ENCODE measurements around the gene RBM4B.
A peak's percentile ranks its signal among the peaks of the same experiment; 100 is the strongest.

Gene RBM4B

DNA sequence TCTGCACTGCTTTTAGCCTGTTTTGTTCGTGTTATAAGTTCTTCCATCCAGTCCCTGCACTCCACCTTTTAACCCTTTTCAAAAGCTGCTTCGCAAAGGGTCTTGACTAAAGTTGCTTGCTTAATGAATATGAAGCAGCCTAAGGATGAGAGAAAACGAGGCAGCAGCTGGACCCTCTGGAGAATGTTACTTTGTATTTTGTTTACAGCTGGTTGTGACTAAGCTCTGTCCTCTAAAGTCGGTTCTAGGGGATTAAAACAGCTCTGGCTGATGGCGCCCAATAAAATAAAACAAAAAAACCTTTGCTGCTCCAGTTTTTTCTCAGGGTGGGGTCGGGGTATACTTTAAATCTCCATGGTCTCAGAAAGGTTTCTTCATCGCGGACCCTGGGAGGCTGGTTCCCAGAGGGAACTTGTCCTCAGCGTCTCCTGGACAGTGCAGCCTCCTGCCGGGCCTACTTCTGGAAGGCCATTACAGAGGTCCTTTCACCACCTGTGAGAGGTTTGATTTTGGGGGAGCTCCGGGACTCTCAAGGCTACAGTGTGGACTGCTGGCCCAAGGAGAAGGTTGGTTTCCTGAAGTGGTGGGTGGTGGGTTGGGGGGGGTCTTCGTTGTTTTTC is 40.0 kb downstream of the RBM4B start:
- H3K4me2 ChIP-seq (ENCODE audit: low read length): peak overlapping the region; percentile 81
- peaks cover 16 to 23% of the 10 kb centered on the region in 2 experiments for H3K4me1 ChIP-seq (ENCODE audit: control insufficient read depth in 1 of 2, insufficient read depth in 2 of 2, low read length in 2 of 2)
- no peak overlapping the region for H3K23ac ChIP-seq (ENCODE audit: low read length)
- no peaks in the 10 kb centered on the region for H3K27me3 ChIP-seq (ENCODE audit: insufficient read depth, low read length)
- no peak overlapping the region for H3K9ac ChIP-seq (ENCODE audit: low read length)
- H3K79me2 ChIP-seq (ENCODE audit: control insufficient read depth, insufficient read depth, low read length, poor library complexity): peaks cover 23% of the 10 kb centered on the region
- peak overlapping the region; percentile 87 for H2AFZ ChIP-seq (ENCODE audit: insufficient read depth, low read length, poor library complexity)
- no peak for DNase-seq
- peak overlapping the region; percentile 73 for H3K27ac ChIP-seq (ENCODE audit: low read depth, low read length)
- H3K79me1 ChIP-seq (ENCODE audit: low read length): peaks cover 9% of the 10 kb centered on the region
- H2BK5ac ChIP-seq (ENCODE audit: low read depth, low read length, poor library complexity): no peak overlapping the region
- peak overlapping the region; percentile 64 for H3K4me3 ChIP-seq (ENCODE audit: low read depth, low read length)
- no peak overlapping the region for H2BK12ac ChIP-seq (ENCODE audit: low read length)
- peaks cover 13 to 21% of the 10 kb centered on the region in 2 experiments for H3K36me3 ChIP-seq (ENCODE audit: control insufficient read depth in 1 of 2, insufficient read depth in 2 of 2, low read length in 2 of 2)
- H2BK120ac ChIP-seq (ENCODE audit: insufficient read depth, low read length, poor library complexity): no peak overlapping the region
- peak overlapping the region; percentile 85 for H3K4ac ChIP-seq (ENCODE audit: low read depth, low read length)
- peak overlapping the region; percentile 81 for H2AK5ac ChIP-seq (ENCODE audit: low read length)
- H4K91ac ChIP-seq (ENCODE audit: low read depth, low read length): peak overlapping the region; percentile 70
- peak overlapping the region; percentile 95 for H4K8ac ChIP-seq (ENCODE audit: low read depth, low read length)
- no peaks in the 10 kb centered on the region for H3K9me3 ChIP-seq (ENCODE audit: insufficient read depth, low read depth, low read length)
- no CpG with 5 or more reads among the region's 12 CpGs for WGBS (ENCODE audit: extremely low coverage, insufficient coverage, insufficient read length)
- peak overlapping the region; percentile 85 for H4K12ac ChIP-seq (ENCODE audit: low read depth, low read length)
- H3K14ac ChIP-seq (ENCODE audit: low read length): peak overlapping the region; percentile 92
- peak overlapping the region; percentile 91 for H3K18ac ChIP-seq (ENCODE audit: low read length)

DNA sequence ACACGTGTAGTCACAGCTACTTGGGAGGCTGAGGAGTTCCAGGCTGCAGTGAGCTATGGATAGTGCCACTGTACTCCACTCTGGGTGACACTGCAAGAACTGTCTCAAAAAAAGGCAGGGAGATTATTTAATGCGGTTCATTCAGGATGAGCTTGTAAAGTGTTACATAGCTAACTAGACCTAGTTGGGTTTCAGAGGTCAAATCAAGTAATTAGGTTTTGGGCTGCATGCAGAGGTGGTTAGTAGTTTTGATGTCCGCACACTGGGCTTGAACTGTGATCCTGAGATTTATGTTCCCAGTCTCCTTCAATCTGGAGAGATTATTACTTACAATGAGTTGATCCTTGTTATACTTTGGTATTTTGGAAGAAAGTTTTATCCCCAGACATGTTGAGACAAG is 41.3 kb downstream of the RBM4B start:
- H3K79me2 ChIP-seq (ENCODE audit: control insufficient read depth, insufficient read depth, low read length, poor library complexity): peaks cover 22% of the 10 kb centered on the region
- H3K27me3 ChIP-seq (ENCODE audit: insufficient read depth, low read length): no peaks in the 10 kb centered on the region
- no peak for DNase-seq
- H3K36me3 ChIP-seq (ENCODE audit: control insufficient read depth in 1 of 2, insufficient read depth in 2 of 2, low read length in 2 of 2): peaks cover 14 to 20% of the 10 kb centered on the region in 2 experiments
- no peak overlapping the region for H4K8ac ChIP-seq (ENCODE audit: low read depth, low read length)
- no peaks in the 10 kb centered on the region for H3K9me3 ChIP-seq (ENCODE audit: insufficient read depth, low read depth, low read length)
- H3K27ac ChIP-seq (ENCODE audit: low read depth, low read length): no peak overlapping the region
- H3K9ac ChIP-seq (ENCODE audit: low read length): no peak overlapping the region
- no peak overlapping the region for H2BK120ac ChIP-seq (ENCODE audit: insufficient read depth, low read length, poor library complexity)
- peaks cover 16 to 22% of the 10 kb centered on the region in 2 experiments for H3K4me1 ChIP-seq (ENCODE audit: control insufficient read depth in 1 of 2, insufficient read depth in 2 of 2, low read length in 2 of 2)
- H2BK5ac ChIP-seq (ENCODE audit: low read depth, low read length, poor library complexity): no peak overlapping the region
- H3K4me2 ChIP-seq (ENCODE audit: low read length): no peak overlapping the region
- H3K79me1 ChIP-seq (ENCODE audit: low read length): peaks cover 9% of the 10 kb centered on the region
- H3K23ac ChIP-seq (ENCODE audit: low read length): no peak overlapping the region
- no peak overlapping the region for H4K91ac ChIP-seq (ENCODE audit: low read depth, low read length)
- no peak overlapping the region for H3K18ac ChIP-seq (ENCODE audit: low read length)
- H3K14ac ChIP-seq (ENCODE audit: low read length): no peak overlapping the region
- no peak overlapping the region for H3K4me3 ChIP-seq (ENCODE audit: low read depth, low read length)
- no peak overlapping the region for H3K4ac ChIP-seq (ENCODE audit: low read depth, low read length)
- no peak overlapping the region for H2AFZ ChIP-seq (ENCODE audit: insufficient read depth, low read length, poor library complexity)
- no peak overlapping the region for H2BK12ac ChIP-seq (ENCODE audit: low read length)
- H4K12ac ChIP-seq (ENCODE audit: low read depth, low read length): no peak overlapping the region
- no peak overlapping the region for H2AK5ac ChIP-seq (ENCODE audit: low read length)
- WGBS (ENCODE audit: extremely low coverage, insufficient coverage, insufficient read length): no CpG with 5 or more reads among the region's 3 CpGs

DNA sequence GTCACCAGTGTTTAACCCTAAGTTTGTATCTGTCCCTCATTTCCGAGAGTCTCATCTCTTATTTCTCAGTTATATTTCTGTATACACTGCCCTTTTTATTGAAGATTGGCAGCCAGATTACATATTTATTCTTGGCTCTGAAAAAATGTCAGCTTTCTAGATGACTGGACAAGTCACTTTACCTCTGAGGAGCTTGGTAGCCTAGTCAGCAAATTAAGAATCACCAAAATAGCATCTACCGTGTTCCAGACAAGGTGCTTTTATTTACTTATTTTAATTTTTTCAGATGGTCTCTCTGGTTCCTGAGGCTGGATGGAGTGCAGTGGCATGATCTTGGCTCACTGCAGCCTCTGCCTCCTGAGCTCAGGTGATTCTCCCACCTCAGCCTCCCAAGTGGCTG is 44.7 kb downstream of the RBM4B start:
- Histone ChIP-seq H2AFZ (ENCODE audit: insufficient read depth, low read length, poor library complexity) (no peak overlapping the region), H3K18ac (ENCODE audit: low read length) (no peak overlapping the region), H2BK120ac (ENCODE audit: insufficient read depth, low read length, poor library complexity) (no peak overlapping the region), H3K4ac (ENCODE audit: low read depth, low read length) (no peak overlapping the region), H2AK5ac (ENCODE audit: low read length) (no peak overlapping the region), H4K8ac (ENCODE audit: low read depth, low read length) (no peak overlapping the region), H4K91ac (ENCODE audit: low read depth, low read length) (no peak overlapping the region), H3K27me3 (ENCODE audit: insufficient read depth, low read length) (no peaks in the 10 kb centered on the region), H3K4me2 (ENCODE audit: low read length) (no peak overlapping the region), H3K23ac (ENCODE audit: low read length) (no peak overlapping the region), H3K14ac (ENCODE audit: low read length) (no peak overlapping the region), H3K4me3 (ENCODE audit: low read depth, low read length) (no peak overlapping the region), H2BK5ac (ENCODE audit: low read depth, low read length, poor library complexity) (no peak overlapping the region), H3K79me1 (ENCODE audit: low read length) (peaks cover 2% of the 10 kb centered on the region), H3K4me1 (ENCODE audit: control insufficient read depth in 1 of 2, insufficient read depth in 2 of 2, low read length in 2 of 2) (peaks cover 2% of the 10 kb centered on the region in 2 experiments), H3K36me3 (ENCODE audit: control insufficient read depth in 1 of 2, insufficient read depth in 2 of 2, low read length in 2 of 2) (peaks cover 24 to 29% of the 10 kb centered on the region in 2 experiments), H3K9me3 (ENCODE audit: insufficient read depth, low read depth, low read length) (no peaks in the 10 kb centered on the region), H3K27ac (ENCODE audit: low read depth, low read length) (no peak overlapping the region), H3K9ac (ENCODE audit: low read length) (no peak overlapping the region), H3K79me2 (ENCODE audit: control insufficient read depth, insufficient read depth, low read length, poor library complexity) (peaks cover 2% of the 10 kb centered on the region), H4K12ac (ENCODE audit: low read depth, low read length) (no peak overlapping the region), H2BK12ac (ENCODE audit: low read length) (no peak overlapping the region)
- no CpG with 5 or more reads among the region's 2 CpGs for WGBS (ENCODE audit: extremely low coverage, insufficient coverage, insufficient read length)
- no peak for DNase-seq

DNA sequence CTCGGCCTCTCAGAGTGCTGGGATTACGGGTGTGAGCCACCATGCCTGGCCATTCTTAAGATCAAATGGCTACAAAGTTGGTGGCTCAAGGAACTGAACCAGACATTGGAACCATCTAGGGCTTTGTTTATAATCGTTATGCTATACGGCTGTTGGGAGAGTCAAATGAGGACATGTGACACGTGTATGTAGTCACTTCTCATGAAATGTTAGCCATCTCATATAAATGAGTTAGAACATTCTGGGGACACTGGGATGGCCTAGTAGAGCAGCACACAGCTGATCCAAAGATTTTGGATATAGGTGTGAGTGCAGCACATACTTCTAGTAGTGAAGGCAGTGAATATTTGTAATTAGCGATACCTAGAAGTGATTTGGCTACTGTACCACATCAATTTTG is 45.8 kb downstream of the RBM4B start:
- no peak overlapping the region for H3K27ac ChIP-seq (ENCODE audit: low read depth, low read length)
- no peak overlapping the region for H3K23ac ChIP-seq (ENCODE audit: low read length)
- H3K27me3 ChIP-seq (ENCODE audit: insufficient read depth, low read length): no peaks in the 10 kb centered on the region
- H4K91ac ChIP-seq (ENCODE audit: low read depth, low read length): no peak overlapping the region
- DNase-seq: no peak
- peaks cover 31 to 39% of the 10 kb centered on the region in 2 experiments for H3K36me3 ChIP-seq (ENCODE audit: control insufficient read depth in 1 of 2, insufficient read depth in 2 of 2, low read length in 2 of 2)
- no peaks in the 10 kb centered on the region for H3K79me1 ChIP-seq (ENCODE audit: low read length)
- no peak overlapping the region for H4K8ac ChIP-seq (ENCODE audit: low read depth, low read length)
- H2AFZ ChIP-seq (ENCODE audit: insufficient read depth, low read length, poor library complexity): no peak overlapping the region
- no peak overlapping the region for H2BK120ac ChIP-seq (ENCODE audit: insufficient read depth, low read length, poor library complexity)
- no peaks in the 10 kb centered on the region for H3K4me1 ChIP-seq (ENCODE audit: control insufficient read depth in 1 of 2, insufficient read depth in 2 of 2, low read length in 2 of 2)
- H3K4me3 ChIP-seq (ENCODE audit: low read depth, low read length): no peak overlapping the region
- H2BK5ac ChIP-seq (ENCODE audit: low read depth, low read length, poor library complexity): no peak overlapping the region
- no peak overlapping the region for H3K18ac ChIP-seq (ENCODE audit: low read length)
- no peak overlapping the region for H3K14ac ChIP-seq (ENCODE audit: low read length)
- H3K9ac ChIP-seq (ENCODE audit: low read length): no peak overlapping the region
- no CpG with 5 or more reads among the region's 6 CpGs for WGBS (ENCODE audit: extremely low coverage, insufficient coverage, insufficient read length)
- no peak overlapping the region for H4K12ac ChIP-seq (ENCODE audit: low read depth, low read length)
- no peaks in the 10 kb centered on the region for H3K9me3 ChIP-seq (ENCODE audit: insufficient read depth, low read depth, low read length)
- no peak overlapping the region for H2BK12ac ChIP-seq (ENCODE audit: low read length)
- peaks cover 3% of the 10 kb centered on the region for H3K79me2 ChIP-seq (ENCODE audit: control insufficient read depth, insufficient read depth, low read length, poor library complexity)
- H3K4me2 ChIP-seq (ENCODE audit: low read length): no peak overlapping the region
- peak overlapping the region; percentile 12 for H3K4ac ChIP-seq (ENCODE audit: low read depth, low read length)
- no peak overlapping the region for H2AK5ac ChIP-seq (ENCODE audit: low read length)

All from trophoblast cell (in vitro differentiated cells and primary cell).